AG08396 (cell line): ENCODE measurements around the gene RRBP1.

Source experiments
- DNase-seq: peaks from one replicate; pipeline ENCODE4 v3.0.0; 2012; ENCODE audit warnings: low spot score, mixed read lengths

Gene RRBP1, protein sequence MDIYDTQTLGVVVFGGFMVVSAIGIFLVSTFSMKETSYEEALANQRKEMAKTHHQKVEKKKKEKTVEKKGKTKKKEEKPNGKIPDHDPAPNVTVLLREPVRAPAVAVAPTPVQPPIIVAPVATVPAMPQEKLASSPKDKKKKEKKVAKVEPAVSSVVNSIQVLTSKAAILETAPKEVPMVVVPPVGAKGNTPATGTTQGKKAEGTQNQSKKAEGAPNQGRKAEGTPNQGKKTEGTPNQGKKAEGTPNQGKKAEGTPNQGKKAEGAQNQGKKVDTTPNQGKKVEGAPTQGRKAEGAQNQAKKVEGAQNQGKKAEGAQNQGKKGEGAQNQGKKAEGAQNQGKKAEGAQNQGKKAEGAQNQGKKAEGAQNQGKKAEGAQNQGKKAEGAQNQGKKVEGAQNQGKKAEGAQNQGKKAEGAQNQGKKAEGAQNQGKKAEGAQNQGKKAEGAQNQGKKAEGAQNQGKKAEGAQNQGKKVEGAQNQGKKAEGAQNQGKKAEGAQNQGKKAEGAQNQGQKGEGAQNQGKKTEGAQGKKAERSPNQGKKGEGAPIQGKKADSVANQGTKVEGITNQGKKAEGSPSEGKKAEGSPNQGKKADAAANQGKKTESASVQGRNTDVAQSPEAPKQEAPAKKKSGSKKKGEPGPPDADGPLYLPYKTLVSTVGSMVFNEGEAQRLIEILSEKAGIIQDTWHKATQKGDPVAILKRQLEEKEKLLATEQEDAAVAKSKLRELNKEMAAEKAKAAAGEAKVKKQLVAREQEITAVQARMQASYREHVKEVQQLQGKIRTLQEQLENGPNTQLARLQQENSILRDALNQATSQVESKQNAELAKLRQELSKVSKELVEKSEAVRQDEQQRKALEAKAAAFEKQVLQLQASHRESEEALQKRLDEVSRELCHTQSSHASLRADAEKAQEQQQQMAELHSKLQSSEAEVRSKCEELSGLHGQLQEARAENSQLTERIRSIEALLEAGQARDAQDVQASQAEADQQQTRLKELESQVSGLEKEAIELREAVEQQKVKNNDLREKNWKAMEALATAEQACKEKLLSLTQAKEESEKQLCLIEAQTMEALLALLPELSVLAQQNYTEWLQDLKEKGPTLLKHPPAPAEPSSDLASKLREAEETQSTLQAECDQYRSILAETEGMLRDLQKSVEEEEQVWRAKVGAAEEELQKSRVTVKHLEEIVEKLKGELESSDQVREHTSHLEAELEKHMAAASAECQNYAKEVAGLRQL (N-terminal part only)

GRCh38 chr20:17682103-17682888 is at the start of gene RRBP1:
Gene RRBP1 (minus strand): TSS chr20:17682242. CDS start chr20:17660507, 21,735 bp downstream.
- peak; percentile 98 for DNase-seq

- DNase-seq, result no peak
Measured at GRCh38 chr20:17731233-17731632, 49.2 kb upstream of the RRBP1 start.

DNA sequence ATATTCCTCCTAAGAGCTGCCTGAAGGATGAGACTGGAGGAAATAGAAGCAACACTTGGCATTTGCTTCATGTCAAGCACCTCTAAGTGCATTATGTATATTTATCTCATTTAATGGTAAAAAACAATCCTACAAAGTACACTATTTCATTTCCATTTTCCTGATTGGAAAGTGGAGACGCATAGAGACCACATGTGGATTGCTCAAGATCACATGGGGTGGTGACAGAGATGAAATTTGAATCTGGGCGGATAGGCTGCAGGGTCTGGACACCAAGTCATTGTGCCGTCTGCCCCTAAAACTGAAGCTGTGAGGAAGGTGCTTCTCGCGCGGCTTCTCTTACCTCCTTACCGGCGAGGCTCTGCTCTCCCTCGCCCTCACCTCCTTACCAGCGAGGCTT is 48.0 kb upstream of the RRBP1 start:
- DNase-seq, result no peak

- DNase-seq, result no peak
Measured at GRCh38 chr20:17728074-17728473, 46.0 kb upstream of the RRBP1 start.

- no peak for DNase-seq
Measured at GRCh38 chr20:17727351-17727750, 45.3 kb upstream of the RRBP1 start.

GRCh38 chr20:17726902-17727301 is 44.9 kb upstream of the RRBP1 start:
- DNase-seq, result no peak

GRCh38 chr20:17725094-17725835 is 43.2 kb upstream of the RRBP1 start:
- DNase-seq, result no peak

DNA sequence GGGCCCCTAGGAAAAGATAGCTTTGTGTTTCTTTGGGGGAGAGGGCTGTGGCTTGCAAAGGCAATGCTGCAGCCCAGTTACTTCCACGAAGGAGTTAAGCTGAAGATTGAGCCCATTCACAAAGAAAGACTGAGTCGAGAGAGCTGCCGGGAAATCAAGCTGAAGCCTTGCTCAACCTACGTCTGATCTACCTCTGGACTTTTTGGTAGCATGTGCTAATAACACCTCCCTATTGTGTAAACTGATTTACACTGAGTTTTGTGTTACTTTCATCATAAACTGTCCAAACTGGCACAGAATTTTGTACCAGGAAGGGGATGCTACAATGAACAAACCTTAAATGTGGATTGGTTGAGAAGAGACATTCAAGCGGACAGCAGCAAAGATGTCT is 41.3 kb upstream of the RRBP1 start:
- no peak for DNase-seq

DNA sequence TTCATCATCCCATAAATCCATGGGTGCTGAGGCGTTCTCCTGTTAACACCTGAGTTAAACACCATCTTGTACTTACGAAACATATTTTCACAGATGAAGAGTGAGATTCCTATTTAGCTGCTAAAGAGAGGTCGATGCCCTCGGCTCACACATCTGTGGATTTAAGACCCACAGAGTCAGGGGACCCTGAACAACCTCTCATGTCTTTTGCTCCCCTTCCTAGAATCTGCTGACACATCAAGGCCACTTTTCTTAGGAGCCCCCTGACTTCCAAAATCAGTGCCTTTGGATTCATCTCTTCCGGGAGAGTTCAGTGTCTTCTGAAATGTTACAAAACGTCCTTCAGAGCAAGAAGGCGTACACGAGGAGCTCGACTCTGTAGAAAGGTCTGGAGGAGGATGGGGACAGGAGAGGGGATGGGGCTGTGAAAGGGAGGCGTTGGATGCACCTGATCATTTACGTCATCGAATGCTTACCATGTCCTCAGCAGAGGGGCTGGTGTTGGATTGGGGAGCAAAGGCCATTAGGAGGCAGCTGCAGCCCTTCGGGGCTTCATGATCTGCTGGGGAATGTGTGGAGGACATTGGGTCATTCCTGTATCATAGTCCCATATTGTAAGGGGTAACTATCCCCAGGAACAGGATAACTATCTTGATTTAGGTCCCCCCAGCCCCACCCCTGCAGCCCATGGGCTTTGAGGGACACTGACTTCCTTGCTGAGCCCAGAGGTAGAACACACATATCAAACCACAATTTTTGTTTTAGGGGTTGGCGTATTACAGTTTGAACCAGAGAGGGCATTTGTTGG is 40.7 kb upstream of the RRBP1 start:
- no peak for DNase-seq

DNA sequence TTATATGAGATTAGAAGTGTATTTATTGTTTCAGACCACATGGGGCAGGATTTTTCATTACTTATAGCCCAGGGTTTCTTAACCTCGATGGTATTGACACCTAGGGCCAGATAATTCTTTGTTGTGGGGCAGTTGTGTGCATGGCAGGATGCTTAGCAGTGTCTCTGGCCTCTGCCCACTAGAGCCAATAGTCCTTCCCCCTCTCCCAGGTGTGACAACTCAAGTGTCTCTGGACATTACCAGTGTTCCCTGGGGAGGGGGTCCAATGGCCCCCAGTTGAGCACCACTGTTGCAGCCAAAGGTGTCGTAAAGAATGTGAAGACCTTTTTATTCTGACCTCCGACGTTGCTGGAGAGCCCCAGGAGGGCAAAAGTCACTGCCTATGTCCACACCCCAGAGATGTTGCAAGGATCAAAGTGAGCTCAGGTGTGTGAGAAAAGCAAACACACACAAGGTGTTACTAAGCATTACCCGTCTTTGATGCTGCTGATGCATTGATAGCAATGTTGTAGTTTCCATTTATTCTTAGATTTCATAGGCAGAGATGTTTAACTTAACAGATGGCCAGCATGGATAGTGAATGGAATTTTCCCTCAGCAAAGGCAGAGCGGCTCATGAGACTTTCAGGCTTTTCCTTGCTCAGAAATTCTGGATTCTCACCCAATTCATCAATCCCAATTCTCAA is 39.9 kb upstream of the RRBP1 start:
- DNase-seq, result no peak

DNA sequence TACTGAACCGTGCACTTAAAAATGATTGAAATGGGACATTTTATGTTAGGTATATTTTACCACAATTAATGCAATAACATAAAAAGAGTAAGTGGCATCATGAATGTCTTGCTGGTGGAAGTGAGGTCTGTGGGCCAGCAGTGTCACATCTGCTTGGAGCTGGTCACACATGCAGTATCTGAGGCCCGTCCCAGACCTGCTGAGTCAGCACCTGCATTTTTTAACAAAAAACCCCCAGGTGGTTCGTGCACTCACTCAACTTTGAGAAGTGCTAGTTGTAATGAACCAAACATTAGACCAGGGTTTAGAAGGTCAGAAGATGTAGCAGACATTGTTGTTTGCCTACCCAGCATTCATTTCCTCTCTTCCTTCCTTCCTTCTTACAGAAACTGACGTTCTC is 38.7 kb upstream of the RRBP1 start:
- no peak for DNase-seq

- no peak for DNase-seq
Measured at GRCh38 chr20:17716331-17716730, 34.3 kb upstream of the RRBP1 start.

DNA sequence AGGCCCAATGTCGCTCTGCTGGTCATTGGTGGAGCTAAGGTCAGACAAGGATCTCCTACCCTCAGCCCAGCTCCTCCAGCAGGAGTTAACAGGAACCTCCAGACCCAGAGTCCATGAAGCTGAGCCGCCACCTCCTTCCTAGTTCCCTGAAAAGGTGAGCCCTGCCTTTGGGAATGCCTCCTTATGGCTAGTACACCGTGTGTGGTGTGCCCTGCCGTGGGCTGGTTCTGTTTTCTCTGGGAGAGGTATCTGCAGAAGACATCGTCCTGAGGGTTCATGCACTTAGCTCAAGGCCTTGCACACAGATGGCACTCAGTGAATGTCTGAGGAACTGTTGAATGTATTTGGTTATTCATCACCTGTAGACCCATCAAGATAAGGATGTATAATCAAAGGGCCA is 33.0 kb upstream of the RRBP1 start:
- no peak for DNase-seq

- no peak for DNase-seq
Measured at GRCh38 chr20:17714597-17714996, 32.6 kb upstream of the RRBP1 start.

GRCh38 chr20:17712708-17713107 is 30.7 kb upstream of the RRBP1 start:
- no peak for DNase-seq

DNA sequence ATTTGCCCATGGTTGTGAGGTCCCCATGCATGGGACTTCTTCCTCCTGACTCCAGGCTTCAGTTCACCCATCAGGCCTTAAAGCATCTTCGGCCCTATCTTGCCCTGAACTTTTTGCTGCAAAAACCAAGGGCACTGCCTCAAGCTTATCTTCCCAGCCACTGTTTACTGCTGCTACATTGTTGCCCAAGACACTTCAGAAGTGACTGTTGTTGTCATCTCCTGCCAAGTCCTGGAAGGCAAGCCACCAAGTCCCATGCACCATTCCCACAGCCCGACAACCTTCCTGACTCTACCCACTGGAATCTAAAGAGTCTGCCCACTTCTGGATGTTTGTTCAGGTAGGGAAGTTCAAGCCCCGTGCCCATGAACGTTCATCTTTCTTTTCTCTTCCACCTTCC is 30.2 kb upstream of the RRBP1 start:
- DNase-seq, result no peak

- DNase-seq, result no peak
Measured at GRCh38 chr20:17711267-17711627, 29.2 kb upstream of the RRBP1 start.

DNA sequence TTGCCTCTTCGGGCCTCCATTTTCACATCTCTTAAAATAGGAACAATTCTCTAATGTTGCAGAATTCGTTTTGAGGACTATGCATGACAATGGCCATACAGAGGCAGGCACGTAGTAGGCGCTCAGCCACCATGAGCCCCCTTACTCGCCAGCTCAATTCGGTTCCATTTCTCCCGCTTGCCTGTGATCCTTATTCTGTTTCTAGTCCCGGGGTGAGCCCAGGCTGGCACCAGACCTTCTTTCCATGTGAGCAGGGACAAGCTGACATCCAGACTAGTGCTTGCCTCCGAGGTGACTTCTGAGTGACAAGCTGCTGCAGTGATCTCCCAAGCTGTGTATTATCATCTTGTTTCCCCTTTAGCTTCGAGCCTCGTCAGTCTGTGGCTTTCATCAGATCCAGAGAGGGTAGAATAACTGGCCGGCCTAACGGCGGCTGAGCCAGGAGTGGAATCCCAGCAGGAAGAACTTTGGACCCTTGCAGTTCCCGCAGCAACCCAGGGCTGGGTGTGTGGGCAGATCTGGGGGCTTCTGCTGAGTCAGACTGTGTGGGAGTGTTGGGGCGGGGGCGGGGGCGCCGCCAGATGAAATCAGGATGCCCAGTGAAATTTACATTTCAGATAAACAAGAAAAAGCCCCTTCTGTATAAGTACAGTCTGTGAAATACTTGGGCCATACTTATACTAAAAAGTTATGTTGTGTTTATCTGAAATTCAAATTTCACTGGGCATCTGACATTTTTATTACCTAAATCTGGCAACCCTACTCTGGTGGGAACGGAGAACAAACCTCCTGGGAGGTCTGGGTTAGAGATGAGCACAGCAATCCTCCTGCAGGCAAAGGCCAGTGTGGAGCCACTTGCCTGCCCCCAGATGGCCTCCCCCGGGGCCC is 28.6 kb upstream of the RRBP1 start:
- no peak for DNase-seq
